ENCODE results near the gene PTPRN2. TPM values are rescaled to one million over a fixed set of nuclear protein-coding genes. Genes with fewer than 3 reads are reported as not detected.

The PTPRN2 gene
- total RNA-seq, 1 donor from 2014 or later, result 1.8 TPM

GRCh38 chr7:157524731-157525130 is 1062.9 kb downstream of the PTPRN2 start:
- Mint-ChIP-seq H3K4me1 (no peaks in the 10 kb centered on the region), H3K27me3 (no peaks in the 10 kb centered on the region), H3K9me3 (no peaks in the 10 kb centered on the region), H3K36me3 (ENCODE audit: low read depth) (no peaks in the 10 kb centered on the region), H3K4me3 (no peak overlapping the region), H3K27ac (no peak overlapping the region)
- DNase-seq, result no peak
- no peak for ATAC-seq (ENCODE audit: low read depth)
- ChIA-PET POLR2A (no interaction called here), CTCF (no interaction called here)
- TF ChIP-seq, protein P1, sequence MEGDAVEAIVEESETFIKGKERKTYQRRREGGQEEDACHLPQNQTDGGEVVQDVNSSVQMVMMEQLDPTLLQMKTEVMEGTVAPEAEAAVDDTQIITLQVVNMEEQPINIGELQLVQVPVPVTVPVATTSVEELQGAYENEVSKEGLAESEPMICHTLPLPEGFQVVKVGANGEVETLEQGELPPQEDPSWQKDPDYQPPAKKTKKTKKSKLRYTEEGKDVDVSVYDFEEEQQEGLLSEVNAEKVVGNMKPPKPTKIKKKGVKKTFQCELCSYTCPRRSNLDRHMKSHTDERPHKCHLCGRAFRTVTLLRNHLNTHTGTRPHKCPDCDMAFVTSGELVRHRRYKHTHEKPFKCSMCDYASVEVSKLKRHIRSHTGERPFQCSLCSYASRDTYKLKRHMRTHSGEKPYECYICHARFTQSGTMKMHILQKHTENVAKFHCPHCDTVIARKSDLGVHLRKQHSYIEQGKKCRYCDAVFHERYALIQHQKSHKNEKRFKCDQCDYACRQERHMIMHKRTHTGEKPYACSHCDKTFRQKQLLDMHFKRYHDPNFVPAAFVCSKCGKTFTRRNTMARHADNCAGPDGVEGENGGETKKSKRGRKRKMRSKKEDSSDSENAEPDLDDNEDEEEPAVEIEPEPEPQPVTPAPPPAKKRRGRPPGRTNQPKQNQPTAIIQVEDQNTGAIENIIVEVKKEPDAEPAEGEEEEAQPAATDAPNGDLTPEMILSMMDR (IDR thresholded peaks at IDR 0.05), result no peak
- intact Hi-C loops (cut with micrococcal nuclease), result no loop called here

DNA sequence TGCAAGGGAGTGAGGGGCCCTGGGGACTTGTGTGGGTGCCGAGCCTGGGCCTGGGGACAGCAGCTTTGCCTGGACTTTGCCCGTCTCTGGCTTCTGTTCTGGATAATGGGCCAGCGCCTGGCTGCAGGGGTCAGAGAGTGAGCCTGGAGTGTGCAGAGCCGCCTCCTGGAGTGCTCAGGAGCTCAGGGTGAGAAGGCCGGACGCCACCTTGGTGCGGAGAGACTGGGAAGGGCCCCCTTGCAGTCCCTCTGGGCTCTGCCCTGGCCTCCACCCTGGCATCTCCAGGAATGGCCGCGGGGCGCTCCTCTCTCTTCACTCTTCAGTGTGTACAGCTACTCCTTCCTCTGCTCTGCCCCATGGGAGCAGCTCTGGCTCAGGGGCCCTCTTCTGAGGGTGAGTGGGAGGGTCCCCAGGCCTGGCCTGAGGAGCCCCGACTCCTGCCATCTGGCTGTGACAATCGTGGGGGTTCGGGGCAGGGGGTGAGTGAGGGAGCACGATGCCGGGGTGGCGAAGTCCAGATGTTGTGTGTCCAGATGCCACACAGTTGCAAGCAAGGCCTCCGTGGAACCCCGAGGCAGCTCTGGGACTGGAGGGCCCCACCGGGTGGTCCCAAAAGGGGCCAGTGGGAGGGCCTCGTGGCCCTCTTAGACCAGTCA is 1063.7 kb downstream of the PTPRN2 start:
- H3K27ac Mint-ChIP-seq, result no peak overlapping the region
- intact Hi-C loops (cut with micrococcal nuclease), result no loop called here
- no peak overlapping the region for H3K4me3 Mint-ChIP-seq
- H3K4me1 Mint-ChIP-seq, result no peaks in the 10 kb centered on the region
- H3K27me3 Mint-ChIP-seq, result peaks cover 3% of the 10 kb centered on the region
- TF ChIP-seq, protein P1 (IDR thresholded peaks at IDR 0.05), result no peak
- no peak for ATAC-seq (ENCODE audit: low read depth)
- CTCF ChIA-PET, result no interaction called here
- H3K9me3 Mint-ChIP-seq, result no peaks in the 10 kb centered on the region
- H3K36me3 Mint-ChIP-seq (ENCODE audit: low read depth), result no peaks in the 10 kb centered on the region
- peak; percentile 12 for DNase-seq
- POLR2A ChIA-PET, result no interaction called here

- H3K27ac Mint-ChIP-seq, result no peak overlapping the region
These were observed 1064.3 kb downstream of the PTPRN2 start for GRCh38 chr7:157523371-157523765.

GRCh38 chr7:157522954-157523353 is 1064.7 kb downstream of the PTPRN2 start:
- intact Hi-C loops (cut with micrococcal nuclease), result no loop called here

More at GRCh38 chr7:157523371-157523765, 1064.3 kb downstream of the PTPRN2 start:
- DNase-seq (no peak), ATAC-seq (ENCODE audit: low read depth) (no peak)
- ChIA-PET CTCF (no interaction called here), POLR2A (no interaction called here)
- Mint-ChIP-seq H3K9me3 (no peaks in the 10 kb centered on the region), H3K27me3 (peaks cover 3% of the 10 kb centered on the region), H3K4me1 (no peaks in the 10 kb centered on the region), H3K36me3 (ENCODE audit: low read depth) (no peaks in the 10 kb centered on the region), H3K4me3 (no peak overlapping the region)
- TF ChIP-seq, protein P1 (IDR thresholded peaks at IDR 0.05), result no peak
- intact Hi-C loops (cut with micrococcal nuclease), result no loop called here

GRCh38 chr7:157522189-157522588 is 1065.4 kb downstream of the PTPRN2 start:
- H3K27ac Mint-ChIP-seq, result no peak overlapping the region
- no peaks in the 10 kb centered on the region for H3K4me1 Mint-ChIP-seq
- H3K36me3 Mint-ChIP-seq (ENCODE audit: low read depth), result no peaks in the 10 kb centered on the region
- no peak for ATAC-seq (ENCODE audit: low read depth)
- H3K27me3 Mint-ChIP-seq, result peaks cover 3% of the 10 kb centered on the region
- TF ChIP-seq, protein P1 (IDR thresholded peaks at IDR 0.05), result no peak
- CTCF ChIA-PET, result no interaction called here
- intact Hi-C loops (cut with micrococcal nuclease), result no loop called here
- no peaks in the 10 kb centered on the region for H3K9me3 Mint-ChIP-seq
- no peak overlapping the region for H3K4me3 Mint-ChIP-seq
- POLR2A ChIA-PET, result no interaction called here
- peak; percentile 4 for DNase-seq

More at GRCh38 chr7:157522954-157523353, 1064.7 kb downstream of the PTPRN2 start:
- ATAC-seq (ENCODE audit: low read depth), result no peak
- DNase-seq, result no peak
- no peaks in the 10 kb centered on the region for H3K9me3 Mint-ChIP-seq
- H3K36me3 Mint-ChIP-seq (ENCODE audit: low read depth), result no peaks in the 10 kb centered on the region
- H3K4me3 Mint-ChIP-seq, result no peak overlapping the region
- no peak overlapping the region for H3K27ac Mint-ChIP-seq
- ChIA-PET POLR2A (no interaction called here), CTCF (no interaction called here)
- H3K27me3 Mint-ChIP-seq, result peaks cover 3% of the 10 kb centered on the region
- TF ChIP-seq, protein P1 (IDR thresholded peaks at IDR 0.05), result no peak
- H3K4me1 Mint-ChIP-seq, result no peaks in the 10 kb centered on the region
